GM21576 (cell line): ENCODE measurements around the gene IQGAP1.

Experiments
- ATAC-seq: cut with Tn5 transposase; IDR thresholded peaks from one replicate; pipeline ENCODE4 v1.9.1; 2021; ENCODE audit warnings: mild to moderate bottlenecking, moderate library complexity; ENCODE audit not compliant: unreplicated experiment

The IQGAP1 gene

DNA sequence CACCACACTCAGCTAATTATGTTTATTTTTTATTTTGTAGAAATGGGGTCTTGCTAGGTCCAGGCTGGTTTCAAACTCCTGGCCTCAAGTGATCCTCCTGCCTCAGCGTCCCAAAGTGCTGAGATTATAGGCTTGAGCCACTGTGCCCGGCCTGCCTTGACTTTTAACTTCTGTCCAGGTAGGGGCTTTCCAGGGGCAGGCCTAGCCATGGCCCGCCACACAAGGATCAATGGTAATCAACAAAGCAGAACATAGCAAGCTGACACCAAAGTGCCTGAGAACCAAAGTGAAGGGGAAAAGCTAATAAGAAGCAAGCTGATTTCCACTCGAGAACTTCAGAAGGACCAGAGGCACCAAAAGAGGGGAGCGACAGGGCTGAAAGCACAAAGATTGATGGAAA lies 132.3 kb downstream of the IQGAP1 start:
- no peak for ATAC-seq

DNA sequence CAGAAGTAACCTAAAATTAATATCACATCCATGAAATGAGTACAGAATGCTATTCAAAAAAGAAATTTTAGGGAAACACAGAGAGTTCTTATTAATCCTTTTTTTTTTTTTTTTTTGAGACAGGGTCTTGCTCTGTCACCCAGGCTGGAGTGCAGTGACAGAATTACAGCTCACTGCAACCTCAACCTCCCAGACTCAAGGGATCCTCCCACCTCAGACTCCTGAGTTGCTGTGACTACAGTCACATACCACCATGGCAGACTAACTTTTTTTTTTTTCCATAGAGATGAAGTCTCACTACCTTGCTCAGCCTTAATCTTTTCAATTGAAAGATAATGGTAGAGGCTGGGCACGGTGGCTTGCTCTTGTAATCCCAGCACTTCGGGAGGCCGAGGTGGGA lies 135.3 kb downstream of the IQGAP1 start:
- ATAC-seq: no peak

DNA sequence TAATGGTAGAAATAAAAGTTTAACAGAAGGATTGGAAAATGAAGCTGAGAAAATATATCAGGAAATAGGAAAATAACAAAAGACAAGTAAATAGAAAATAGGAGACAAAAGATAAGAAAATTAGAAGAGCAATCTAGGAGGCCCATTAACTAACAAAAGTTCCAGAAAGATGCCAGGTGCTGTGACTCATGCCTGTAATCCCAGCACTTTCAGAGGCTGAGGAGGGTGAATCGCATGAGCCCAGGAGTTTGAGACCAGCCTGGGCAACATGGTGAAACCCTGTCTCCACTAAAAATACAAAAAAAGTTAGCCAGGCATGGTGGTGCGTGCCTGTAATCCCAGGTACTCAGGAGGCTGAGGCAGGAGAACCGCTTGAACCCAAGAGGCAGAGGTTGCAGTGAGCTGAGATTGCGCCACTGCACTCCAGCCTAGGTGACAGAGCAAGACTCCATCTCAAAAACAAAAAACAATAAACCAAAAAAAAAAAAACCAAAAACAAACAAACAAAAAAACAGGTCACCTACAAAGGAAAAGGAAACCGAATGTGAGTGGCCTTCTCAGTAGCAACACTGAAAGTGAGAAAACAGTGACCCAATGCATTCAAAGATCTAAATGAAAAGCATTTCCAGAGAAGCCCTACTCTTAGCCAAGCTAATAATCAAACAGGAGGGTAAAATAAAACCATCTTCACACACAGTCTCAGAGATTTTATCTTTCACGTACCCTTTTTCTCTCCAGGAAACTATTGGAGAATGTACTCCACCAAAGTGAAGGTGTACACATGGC lies 136.2 kb downstream of the IQGAP1 start:
- ATAC-seq: peak; percentile 64

DNA sequence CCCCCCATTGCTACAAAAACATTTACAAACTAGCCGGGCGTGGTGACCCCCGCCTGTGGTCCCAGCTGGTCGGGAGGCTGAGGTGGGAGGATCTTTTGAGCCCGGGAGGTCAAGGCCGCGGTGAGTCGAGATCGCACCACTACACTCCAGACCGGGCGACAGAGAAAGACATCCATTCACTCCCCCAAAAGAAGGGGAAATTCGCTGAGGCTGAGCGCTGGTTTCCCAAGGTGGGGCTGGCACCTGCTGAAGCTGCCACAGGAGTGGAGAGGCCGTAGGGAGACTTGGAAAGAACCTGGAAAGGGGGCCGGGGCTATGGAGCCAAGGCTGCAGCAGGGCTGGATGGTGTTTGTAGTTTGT lies 140.9 kb downstream of the IQGAP1 start:
- no peak for ATAC-seq

DNA sequence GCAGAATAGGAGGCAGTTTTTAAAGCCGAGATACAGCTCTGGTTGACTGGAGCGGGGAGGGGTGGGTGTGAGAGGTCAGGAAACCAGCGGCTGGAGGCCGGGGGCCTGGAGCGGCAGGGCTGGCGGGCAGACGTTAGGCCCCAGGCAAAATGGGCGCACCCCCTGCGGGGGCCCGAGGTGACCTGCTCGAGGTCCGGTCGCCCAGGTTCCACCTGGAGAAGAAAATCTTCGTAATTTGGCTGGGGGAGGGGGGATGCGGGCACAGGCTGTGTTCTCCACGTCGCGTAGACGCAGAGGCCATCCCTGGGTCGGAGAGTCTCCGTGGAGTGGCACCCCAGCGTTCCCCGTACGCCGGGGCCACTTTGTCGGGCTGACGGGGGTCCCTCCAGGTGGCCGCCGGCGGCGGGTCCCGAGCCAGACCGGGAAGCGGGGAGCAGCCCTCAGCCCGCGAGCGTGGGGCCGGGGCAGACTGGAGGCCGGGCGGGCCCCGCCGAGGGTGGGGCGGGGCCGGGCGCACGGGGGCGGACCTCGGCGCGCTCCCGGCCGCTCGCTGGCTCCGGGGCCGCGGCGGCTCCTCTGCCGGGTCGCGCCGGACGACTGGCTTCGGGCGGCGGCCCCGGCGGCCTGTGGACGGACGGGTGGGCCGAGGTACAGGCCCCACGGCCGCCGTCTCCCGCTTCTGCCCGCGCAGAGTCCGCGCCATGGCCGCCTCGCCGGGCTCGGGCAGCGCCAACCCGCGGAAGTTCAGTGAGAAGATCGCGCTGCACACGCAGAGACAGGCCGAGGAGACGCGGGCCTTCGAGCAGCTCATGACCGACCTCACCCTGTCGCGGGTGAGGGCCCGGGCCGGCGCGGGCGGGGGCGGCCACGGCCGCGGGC lies 141.6 kb downstream of the IQGAP1 start, which contains the start of gene CRTC3:
Gene CRTC3 (plus strand): TSS at position 553 of the 879 bp plus-strand sequence. CDS start 149 bp downstream, at position 702.
- ATAC-seq: peak; percentile 68

DNA sequence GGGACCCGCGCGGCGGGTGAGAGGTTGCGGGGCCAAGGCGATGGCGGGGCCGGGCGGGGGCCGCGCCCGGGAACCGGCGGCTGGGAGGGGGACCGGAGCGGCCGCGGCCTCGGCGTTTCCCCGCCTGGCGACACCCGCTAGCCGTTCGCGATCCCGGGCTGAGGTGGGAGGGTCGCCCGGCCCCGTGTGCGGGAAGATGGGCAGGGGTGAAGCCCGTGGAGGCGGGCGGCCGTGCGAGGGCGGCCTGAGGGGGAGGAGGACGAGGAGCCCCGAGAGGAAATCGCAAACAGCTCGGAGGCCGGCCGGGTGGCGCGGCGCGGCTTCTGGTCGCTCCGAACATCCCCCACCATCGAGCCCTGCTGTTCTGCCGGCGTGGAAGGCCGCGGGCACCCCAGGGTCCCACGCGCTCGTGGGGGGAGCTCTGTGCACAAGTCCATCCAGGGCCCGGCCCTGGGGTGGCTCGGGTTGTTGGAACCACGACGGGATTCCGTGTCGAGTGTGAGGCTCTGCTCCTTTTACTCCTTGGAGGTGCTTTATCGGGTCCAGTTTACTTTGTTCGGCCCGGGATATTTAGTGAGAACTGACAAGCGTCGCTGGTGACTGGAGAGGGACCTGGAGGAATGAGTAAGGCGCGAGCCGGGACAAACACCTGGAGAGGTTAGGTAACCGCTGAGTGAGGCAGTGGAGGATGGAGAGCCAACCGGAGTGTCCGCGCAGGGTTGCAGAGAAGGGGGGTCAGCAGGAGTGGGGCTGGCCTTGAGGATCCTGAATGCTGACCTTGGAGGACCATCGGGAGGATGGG lies 142.4 kb downstream of the IQGAP1 start:
- ATAC-seq: peak; percentile 39

DNA sequence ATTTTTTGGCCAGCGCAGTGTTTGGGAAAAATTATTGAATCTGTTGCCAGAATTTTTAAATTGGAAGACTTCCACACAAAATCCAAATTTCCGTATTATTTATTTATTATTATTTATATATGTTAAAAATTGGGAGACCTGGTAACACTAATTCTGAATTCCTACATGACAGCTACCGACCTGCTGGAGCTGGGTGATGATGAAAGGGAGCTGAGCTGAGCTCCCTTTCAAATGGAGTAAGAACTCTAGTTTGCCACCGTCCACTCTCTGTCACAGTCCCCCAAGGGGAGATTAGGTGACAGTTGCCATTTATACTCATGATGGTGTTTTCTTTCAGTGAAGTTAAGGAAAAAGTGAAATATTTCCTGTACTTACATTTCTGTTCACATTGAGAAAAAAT lies 143.1 kb downstream of the IQGAP1 start:
- ATAC-seq: no peak

DNA sequence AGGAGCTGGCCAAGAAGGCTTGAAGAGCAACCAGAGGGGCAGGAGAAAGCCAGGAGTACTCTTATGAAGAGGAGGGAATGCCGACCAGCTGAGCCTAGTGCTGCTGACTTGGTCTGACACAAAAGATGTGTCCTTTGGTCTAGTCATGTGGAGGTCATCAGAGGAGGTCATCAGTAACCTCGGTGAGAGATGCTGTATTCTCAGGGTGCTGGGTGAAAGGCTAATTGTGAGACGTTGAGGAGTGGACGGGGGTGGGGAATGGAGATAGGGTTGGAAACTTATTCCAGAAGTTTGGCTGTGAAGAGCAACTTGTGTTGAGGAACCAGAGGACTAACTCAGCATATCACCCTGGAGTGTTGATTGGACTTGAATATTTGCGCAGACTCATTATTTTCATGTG lies 147.2 kb downstream of the IQGAP1 start:
- no peak for ATAC-seq

DNA sequence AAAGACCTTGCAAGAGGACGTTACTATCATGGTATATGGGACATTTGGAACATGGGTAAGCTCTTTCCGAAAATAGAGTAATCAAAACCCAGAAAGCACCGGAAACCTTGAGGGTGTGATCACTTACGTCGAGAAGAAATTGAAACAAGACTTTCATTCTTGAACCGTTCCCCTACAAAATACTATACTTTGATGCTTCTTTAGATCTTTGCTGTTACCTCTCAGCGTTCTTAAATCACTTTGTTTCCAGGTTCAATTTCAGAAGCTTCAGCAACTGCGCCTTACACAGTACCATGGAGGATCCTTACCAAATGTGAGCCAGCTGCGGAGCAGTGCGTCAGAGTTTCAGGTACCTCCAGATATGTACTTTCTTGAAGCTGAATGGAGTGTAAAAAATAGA lies 151.7 kb downstream of the IQGAP1 start:
- ATAC-seq: no peak

DNA sequence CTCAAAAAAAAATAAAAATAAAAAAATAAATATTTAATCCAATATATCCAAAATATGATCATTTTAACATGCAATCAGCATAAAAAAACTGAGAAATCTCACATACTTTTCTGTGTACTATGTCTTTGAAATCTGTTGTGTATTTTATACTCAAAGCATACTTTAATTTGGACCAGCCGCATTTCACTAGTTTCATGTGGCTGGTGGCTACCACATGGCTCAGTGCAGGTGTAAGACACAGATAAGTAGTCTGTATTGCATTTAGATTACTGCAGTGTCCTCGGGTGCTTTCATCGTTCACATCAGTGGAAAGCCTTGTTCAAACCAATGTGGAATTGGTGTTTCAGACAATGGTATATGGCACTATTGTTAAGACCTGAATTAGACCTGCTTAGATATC lies 152.7 kb downstream of the IQGAP1 start:
- ATAC-seq: no peak

DNA sequence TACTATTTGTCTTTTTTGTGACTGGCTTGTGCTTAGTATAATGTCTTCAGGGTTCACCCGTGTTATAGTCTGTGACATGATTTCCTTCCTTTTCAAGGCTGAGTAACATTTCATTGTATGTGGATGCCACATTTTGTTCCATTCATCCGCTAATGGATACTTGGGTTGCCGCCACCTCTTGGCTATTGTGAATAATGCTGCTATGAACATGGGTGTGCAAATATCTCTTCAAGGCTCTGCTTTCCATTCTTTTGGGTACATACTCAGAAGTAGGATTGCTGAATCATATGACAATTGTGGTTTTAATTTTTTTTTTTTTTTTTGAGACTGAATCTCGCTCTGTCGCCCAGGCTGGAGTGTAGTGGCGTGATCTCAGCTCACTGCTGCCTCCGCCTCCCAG lies 157.1 kb downstream of the IQGAP1 start:
- ATAC-seq: no peak

DNA sequence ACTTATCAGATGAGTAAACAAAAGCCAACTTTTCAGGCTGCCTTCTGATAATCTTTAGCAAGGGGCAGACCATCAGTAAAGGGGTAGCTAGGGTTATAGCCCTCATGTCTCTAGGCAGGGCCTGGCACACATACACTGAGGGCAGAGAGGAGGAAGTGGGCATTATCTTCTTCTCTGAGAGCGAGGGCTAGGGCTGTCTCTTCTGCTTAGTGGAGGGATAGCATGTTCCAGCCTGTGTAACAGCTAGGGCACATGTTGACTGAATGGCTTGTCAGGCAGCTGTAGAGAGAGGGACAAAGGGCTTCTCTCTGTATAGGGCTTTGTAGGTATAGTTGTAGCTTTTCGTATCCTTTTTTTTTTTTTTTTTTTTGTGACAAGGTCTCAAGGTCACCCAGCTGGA lies 159.5 kb downstream of the IQGAP1 start:
- ATAC-seq: no peak

DNA sequence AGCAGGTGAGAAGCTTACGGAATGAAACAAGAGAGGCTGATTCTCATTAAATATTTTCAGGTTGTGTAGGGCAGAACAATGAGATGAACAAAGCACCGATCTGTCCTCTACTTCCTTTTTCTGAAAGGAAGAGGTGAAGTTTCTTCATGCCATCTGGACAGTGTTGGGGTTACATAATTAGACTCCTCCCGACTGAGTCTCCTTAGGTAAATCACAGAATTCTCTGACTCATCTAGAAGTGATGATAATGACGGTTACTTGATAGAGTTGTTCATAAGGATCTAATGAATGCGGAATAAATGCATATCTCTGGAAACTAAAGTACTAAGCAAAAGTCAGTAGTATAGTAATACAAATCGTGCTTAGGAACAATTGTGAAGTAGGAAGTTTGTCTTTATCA lies 162.9 kb downstream of the IQGAP1 start:
- peak; percentile 74 for ATAC-seq
